Peyer's patch (tissue), 4 donors: ENCODE measurements around the gene L3MBTL3. TPM values are rescaled to one million over a fixed set of nuclear protein-coding genes. Genes with fewer than 3 reads are reported as not detected.
A peak's percentile ranks its signal among the peaks of the same experiment; 100 is the strongest.

ENCODE experiments used
- DNase-seq, 3 donors: peaks; one replicate each; pipeline ENCODE4 v3.0.0-alpha.2; 2017 to 2019
- H3K27ac ChIP-seq, 4 donors: fragments of 200-600 bp; sonication (generic); one replicate each; pipeline ENCODE4 v1.5.1; 2016 to 2019
- H3K27me3 ChIP-seq, 2 donors: fragments of 200-600 bp; sonication (generic); one replicate each; pipeline ENCODE4 v1.5.1; 2019
- H3K36me3 ChIP-seq, 3 donors: fragments of 200-600 bp; sonication (generic); one replicate each; pipeline ENCODE4 v1.5.1; 2016 to 2019
- H3K4me1 ChIP-seq, 4 donors: fragments of 200-600 bp; sonication (generic); one replicate each; pipeline ENCODE4 v1.5.1; 2016 to 2019
- H3K4me3 ChIP-seq, 4 donors: fragments of 200-600 bp; sonication (generic); 1 replicate in 3 of 4; 2 replicates in 1 of 4; pipeline ENCODE4 v1.5.1; 2016 to 2019; ENCODE audit warnings: mild to moderate bottlenecking in 1 of 4
- H3K9me3 ChIP-seq, 4 donors: fragments of 200-600 bp; sonication (generic); one replicate each; pipeline ENCODE4 v1.5.1; 2016 to 2019; ENCODE audit warnings: mild to moderate bottlenecking in 1 of 4
- CTCF ChIP-seq, 6 experiments: fragments of 450-650 bp in 4 of 6; fragments of 200-600 bp in 2 of 6; sonication (generic) in 1 of 6; IDR thresholded peaks; one replicate each; pipeline ENCODE4 v1.5.1; 2017 to 2019; ENCODE audit warnings: antibody characterized with exemption in 6 of 6, mild to moderate bottlenecking in 3 of 6, moderate library complexity in 1 of 6
- POLR2A ChIP-seq, 2 donors: fragments of 450-650 bp; IDR thresholded peaks; one replicate each; pipeline ENCODE4 v1.5.1; 2017; ENCODE audit warnings: antibody characterized with exemption in 2 of 2, mild to moderate bottlenecking in 2 of 2, moderate library complexity in 2 of 2
- total RNA-seq, 4 donors: library from RNA; depleted of rRNA; stranded (reverse); fragments of >200 nt; gene quantifications; one replicate each; pipeline ENCODE4 v1.1.0, GENCODE V29; 2016

Gene L3MBTL3
- total RNA-seq: 10 to 100 TPM in 1 of 4 donors, 1 to 10 TPM in 3; 2.8 to 22.3 (median 7.5) TPM

GRCh38 chr6:130018292-130018743, at the start of gene L3MBTL3:
TSS of gene L3MBTL3 (plus strand) at chr6:130018581. CDS start at chr6:130042700, 24,119 bp downstream.
- Histone ChIP-seq H3K27ac (peak within 1 kb of the TSS; percentile 73 to 91 (median 78)), H3K36me3 (no peaks in the 10 kb centered on the region)
- no peak for TF ChIP-seq POLR2A (IDR thresholded peaks at IDR 0.05)
- TF ChIP-seq CTCF (IDR thresholded peaks at IDR 0.05): no peak

GRCh38 chr6:129969064-129969463, 49.3 kb upstream of the L3MBTL3 start:
- Histone ChIP-seq H3K4me3 (no peak overlapping the region), H3K4me1 (no peaks in the 10 kb centered on the region), H3K27ac (no peak overlapping the region), H3K36me3 (no peaks in the 10 kb centered on the region), H3K27me3 (no peaks in the 10 kb centered on the region), H3K9me3 (no peaks in the 10 kb centered on the region)
- no peak for DNase-seq
- TF ChIP-seq CTCF (IDR thresholded peaks at IDR 0.05) (no peak), POLR2A (IDR thresholded peaks at IDR 0.05) (no peak)

More at GRCh38 chr6:130018292-130018743, at the start of gene L3MBTL3:
- Histone ChIP-seq H3K4me1 (no peaks in the 10 kb centered on the region), H3K27me3 (no peaks in the 10 kb centered on the region), H3K9me3 (no peaks in the 10 kb centered on the region), H3K4me3 (peak within 1 kb of the TSS; percentile 64 to 88 (median 77))
- peak; percentile 79 to 94 (median 90) for DNase-seq

- Histone ChIP-seq H3K4me1 (no peaks in the 10 kb centered on the region), H3K9me3 (peaks cover 0 to 11% (median 2%) of the 10 kb centered on the region in 4 donors), H3K4me3 (no peak overlapping the region), H3K27ac (no peak overlapping the region), H3K36me3 (no peaks in the 10 kb centered on the region), H3K27me3 (no peaks in the 10 kb centered on the region)
- DNase-seq: no peak
- TF ChIP-seq CTCF (IDR thresholded peaks at IDR 0.05) (no peak), POLR2A (IDR thresholded peaks at IDR 0.05) (no peak)
These were observed 42.3 kb upstream of the L3MBTL3 start for GRCh38 chr6:129976110-129976509.

GRCh38 chr6:129978148-129978916, 40.0 kb upstream of the L3MBTL3 start:
- Histone ChIP-seq H3K4me3 (no peak overlapping the region), H3K9me3 (peaks cover 0 to 11% (median 2%) of the 10 kb centered on the region in 4 donors), H3K36me3 (no peaks in the 10 kb centered on the region), H3K27ac (no peak overlapping the region), H3K4me1 (no peaks in the 10 kb centered on the region), H3K27me3 (no peaks in the 10 kb centered on the region)
- DNase-seq: no peak
- TF ChIP-seq CTCF (IDR thresholded peaks at IDR 0.05) (no peak), POLR2A (IDR thresholded peaks at IDR 0.05) (no peak)

- H3K4me1 ChIP-seq: no peaks in the 10 kb centered on the region
- peaks cover 0 to 11% (median 2%) of the 10 kb centered on the region in 4 donors for H3K9me3 ChIP-seq
- no peak for DNase-seq
- TF ChIP-seq POLR2A (IDR thresholded peaks at IDR 0.05) (no peak), CTCF (IDR thresholded peaks at IDR 0.05) (no peak)
- no peaks in the 10 kb centered on the region for H3K27me3 ChIP-seq
- H3K4me3 ChIP-seq: no peak overlapping the region
- H3K36me3 ChIP-seq: no peaks in the 10 kb centered on the region
- H3K27ac ChIP-seq: no peak overlapping the region
These were observed 37.6 kb upstream of the L3MBTL3 start for GRCh38 chr6:129980821-129981220.
